T-cell (primary cell): ENCODE data around the gene ARAP3. TPM values are rescaled to one million over a fixed set of nuclear protein-coding genes. Genes with fewer than 3 reads are reported as not detected.
A peak's percentile ranks its signal among the peaks of the same experiment; 100 is the strongest.

Source experiments
- ATAC-seq, 4 experiments: fragments of 200-7000 bp in 3 of 4; fragments of 150-1000 bp in 1 of 4; cut with Tn5 transposase; replicated peaks in 1 of 4; 1 replicate in 3 of 4; 2 replicates in 1 of 4; pipeline ENCODE4 v1.10.0; 2021; ENCODE audit warnings: moderate library complexity in 3 of 4, mild to moderate bottlenecking in 2 of 4, moderate number of reproducible peaks in 1 of 4
- CTCF ChIA-PET, 2 donors: fragments of 300-600 bp; sonication (Branson Sonifier 250); formaldehyde crosslinking; loops; one replicate each; lab custom pipeline; 2022; ENCODE audit warnings: antibody characterized with exemption in 2 of 2; lab: Charles Lee
- POLR2A ChIA-PET, 2 donors: fragments of 300-600 bp; sonication (Branson Sonifier 250); formaldehyde crosslinking; loops; one replicate each; lab custom pipeline; 2022; ENCODE audit warnings: antibody characterized with exemption in 2 of 2; lab: Charles Lee
- DNase-seq, 35 experiments: peaks; one replicate each; pipeline versions ENCODE4 v3.0.0 to v3.0.0-alpha.2; 2013 to 2023
- H3K27ac ChIP-seq: one replicate; pipeline ENCODE4 v1.5.1; 2013; ENCODE audit warnings: low read length
- H3K27me3 ChIP-seq, 2 experiments: replicated peaks in 1 of 2; 1 replicate in 1 of 2; 2 replicates in 1 of 2; pipeline versions ENCODE4 v1.6.1 to v1.7.0; 2013; ENCODE audit warnings: low read length in 1 of 2, mixed read lengths in 1 of 2; ENCODE audit not compliant: control insufficient read depth in 2 of 2, insufficient read depth in 2 of 2; ENCODE audit errors: extremely low read depth in 1 of 2
- H3K36me3 ChIP-seq, 2 donors: 1 replicate in 1 of 2; 2 replicates in 1 of 2; pipeline versions ENCODE4 v1.6.1 to v1.7.0; 2013; ENCODE audit warnings: low read length in 1 of 2; ENCODE audit not compliant: control insufficient read depth in 2 of 2, insufficient read depth in 1 of 2; ENCODE audit errors: extremely low read depth in 1 of 2
- H3K4me1 ChIP-seq, 2 experiments: 1 replicate in 1 of 2; 2 replicates in 1 of 2; pipeline versions ENCODE4 v1.6.1 to v1.7.0; 2013; ENCODE audit warnings: low read length in 2 of 2, mixed read lengths in 1 of 2; ENCODE audit not compliant: insufficient read depth in 2 of 2, control insufficient read depth in 1 of 2; ENCODE audit errors: extremely low read depth in 1 of 2
- H3K4me3 ChIP-seq, 2 donors: 1 replicate in 1 of 2; 2 replicates in 1 of 2; pipeline versions ENCODE4 v1.5.1 to v1.7.0; 2013; ENCODE audit warnings: mild to moderate bottlenecking in 2 of 2, low read length in 1 of 2, moderate library complexity in 1 of 2; ENCODE audit not compliant: control insufficient read depth in 1 of 2; ENCODE audit errors: extremely low read depth in 1 of 2
- H3K9me3 ChIP-seq: 2 replicates; pipeline ENCODE4 v1.7.0; 2013
- H3K27ac Mint-ChIP-seq, 2 donors: one replicate each; pipeline ENCODE4 v1.8.0; 2020 to 2021; ENCODE audit warnings: mild to moderate bottlenecking in 2 of 2, mixed read lengths in 2 of 2
- H3K27me3 Mint-ChIP-seq, 2 donors: one replicate each; pipeline ENCODE4 v1.8.0; 2021 to 2022; ENCODE audit warnings: mixed read lengths in 2 of 2
- H3K36me3 Mint-ChIP-seq: one replicate; pipeline ENCODE4 v1.8.0; 2021; ENCODE audit warnings: mixed read lengths
- H3K4me1 Mint-ChIP-seq, 3 donors: one replicate each; pipeline ENCODE4 v1.8.0; 2020 to 2022; ENCODE audit warnings: mixed read lengths in 3 of 3, mild to moderate bottlenecking in 1 of 3
- H3K4me3 Mint-ChIP-seq, 3 donors: one replicate each; pipeline ENCODE4 v1.8.0; 2020 to 2022; ENCODE audit warnings: mild to moderate bottlenecking in 3 of 3, mixed read lengths in 3 of 3, moderate library complexity in 3 of 3
- H3K9me3 Mint-ChIP-seq, 3 donors: one replicate each; pipeline ENCODE4 v1.8.0; 2020 to 2022; ENCODE audit warnings: mixed read lengths in 3 of 3
- WGBS: methylation state at CpG from one replicate; pipeline ENCODE4 v1.1.5; 2013; ENCODE audit warnings: missing lambda C conversion rate; ENCODE audit not compliant: insufficient coverage; 5-methylcytosine and 5-hydroxymethylcytosine counted together
- total RNA-seq, 35 experiments: library from RNA in 6 of 35; stranded (reverse) in 6 of 35; fragments of 120-200 nt in 1 of 35; gene quantifications; one replicate each; pipeline versions ENCODE4 v1.2.1 to v1.2.4 and lab custom pipeline; 2013 to 2026

Gene ARAP3
- total RNA-seq, 5 donors from 2014 or later (not counting 1 experiment from before 2014, with no cell fraction given) = 1.2 to 25.6 (median 20.5) TPM

DNA sequence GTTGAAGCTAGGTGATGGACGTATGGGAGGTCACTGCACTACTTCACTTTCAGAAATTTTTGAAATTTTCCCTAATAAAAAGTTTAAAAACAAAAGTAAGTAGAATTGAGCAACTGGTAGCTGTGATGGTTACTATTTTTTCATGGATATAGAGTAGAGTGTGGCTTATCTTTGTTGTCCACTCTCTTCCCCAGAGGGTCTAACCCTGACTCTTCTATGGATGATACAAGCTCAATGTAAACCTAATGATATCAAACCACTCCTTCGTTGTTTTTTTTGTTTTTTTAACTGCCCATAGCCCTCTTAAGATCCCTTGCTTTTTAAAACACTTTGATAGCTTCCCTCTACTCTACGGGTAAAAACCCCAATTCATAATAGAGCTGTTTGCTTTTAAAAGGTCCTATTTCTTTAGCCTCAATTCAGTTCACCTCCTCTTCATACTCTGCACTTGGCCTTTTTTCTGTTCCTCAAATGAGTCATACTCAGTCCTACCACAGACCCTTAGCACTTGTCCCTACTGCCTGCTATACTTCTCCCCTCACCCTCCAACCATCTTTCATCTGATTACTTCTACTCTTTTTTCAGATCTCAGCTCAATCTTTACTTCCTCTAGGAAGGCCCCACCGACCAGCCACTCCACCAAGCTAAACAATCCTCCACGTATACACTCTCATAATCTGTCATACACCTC is 48.0 kb downstream of the ARAP3 start:
- H3K27ac ChIP-seq = no peak overlapping the region
- ATAC-seq (no peak), DNase-seq (no peak)
- peak overlapping the region in 2 of 3 donors; percentile 7 to 84 for H3K4me3 Mint-ChIP-seq
- ChIA-PET CTCF (interaction anchor here (0.5 to 6.1 kb wide), 11 partner anchors 16 to 292 kb away, joined by 3 to 62 read pairs (median 4); partner anchors contain the start of gene DIAPH1 (in 1 of the 2)), POLR2A (interaction anchor here (0.6 to 0.8 kb wide), 4 partner anchors 10 to 1090 kb away, joined by 3 to 11 read pairs (median 6); no protein-coding TSS in a partner anchor)
- peaks cover 9 to 36% of the 10 kb centered on the region in 2 donors for H3K36me3 ChIP-seq
- H3K27me3 Mint-ChIP-seq = no peaks in the 10 kb centered on the region
- peaks cover 19% of the 10 kb centered on the region for H3K36me3 Mint-ChIP-seq
- 39% methylated on average over 3 of the region's 5 CpGs for WGBS
- peak overlapping the region; percentile 26 to 54 for H3K27ac Mint-ChIP-seq
- no peaks in the 10 kb centered on the region for H3K9me3 ChIP-seq
- H3K4me3 ChIP-seq = no peak overlapping the region
- H3K27me3 ChIP-seq = no peaks in the 10 kb centered on the region
- peaks cover 46 to 54% (median 48%) of the 10 kb centered on the region in 3 donors for H3K4me1 Mint-ChIP-seq
- peaks cover 7 to 40% of the 10 kb centered on the region in 2 experiments for H3K4me1 ChIP-seq
- H3K9me3 Mint-ChIP-seq = no peaks in the 10 kb centered on the region

DNA sequence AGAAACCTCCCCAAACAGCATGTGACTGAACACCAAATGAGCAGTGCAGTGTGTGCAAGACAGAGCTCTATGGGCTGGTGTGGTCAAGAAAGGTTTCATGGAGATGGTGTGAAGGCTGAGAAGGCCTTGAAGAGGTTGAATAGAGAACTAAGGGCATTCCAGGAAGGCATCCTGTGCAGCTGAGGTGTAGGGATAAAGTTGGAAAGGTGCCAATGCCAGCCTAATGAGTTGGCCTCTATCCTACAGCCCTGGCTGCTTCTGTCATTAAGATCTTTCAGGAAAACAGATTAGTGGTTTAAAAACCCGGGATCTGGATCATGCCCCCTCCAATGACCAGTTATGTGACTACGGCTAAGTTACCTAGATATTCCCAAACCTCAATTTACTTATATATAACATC is 49.4 kb downstream of the ARAP3 start:
- no peak overlapping the region for H3K27ac Mint-ChIP-seq
- no peaks in the 10 kb centered on the region for H3K27me3 ChIP-seq
- H3K36me3 Mint-ChIP-seq = peaks cover 32% of the 10 kb centered on the region
- no peak overlapping the region for H3K27ac ChIP-seq
- ChIA-PET POLR2A (no interaction called here), CTCF (interaction anchor here (0.5 to 6.1 kb wide), 6 partner anchors 15 to 69 kb away, joined by 3 to 62 read pairs (median 5); partner anchors contain the start of gene DIAPH1 (in 1 of the 2))
- peaks cover 14 to 50% of the 10 kb centered on the region in 2 donors for H3K36me3 ChIP-seq
- no peak for DNase-seq
- H3K9me3 ChIP-seq = no peaks in the 10 kb centered on the region
- no peak overlapping the region for H3K4me3 Mint-ChIP-seq
- peaks cover 39 to 44% (median 40%) of the 10 kb centered on the region in 3 donors for H3K4me1 Mint-ChIP-seq
- H3K4me1 ChIP-seq = peaks cover 7 to 28% of the 10 kb centered on the region in 2 experiments
- H3K27me3 Mint-ChIP-seq = no peaks in the 10 kb centered on the region
- ATAC-seq = no peak
- no peak overlapping the region for H3K4me3 ChIP-seq
- no peaks in the 10 kb centered on the region for H3K9me3 Mint-ChIP-seq
- no CpG with 5 or more reads among the region's 2 CpGs for WGBS

DNA sequence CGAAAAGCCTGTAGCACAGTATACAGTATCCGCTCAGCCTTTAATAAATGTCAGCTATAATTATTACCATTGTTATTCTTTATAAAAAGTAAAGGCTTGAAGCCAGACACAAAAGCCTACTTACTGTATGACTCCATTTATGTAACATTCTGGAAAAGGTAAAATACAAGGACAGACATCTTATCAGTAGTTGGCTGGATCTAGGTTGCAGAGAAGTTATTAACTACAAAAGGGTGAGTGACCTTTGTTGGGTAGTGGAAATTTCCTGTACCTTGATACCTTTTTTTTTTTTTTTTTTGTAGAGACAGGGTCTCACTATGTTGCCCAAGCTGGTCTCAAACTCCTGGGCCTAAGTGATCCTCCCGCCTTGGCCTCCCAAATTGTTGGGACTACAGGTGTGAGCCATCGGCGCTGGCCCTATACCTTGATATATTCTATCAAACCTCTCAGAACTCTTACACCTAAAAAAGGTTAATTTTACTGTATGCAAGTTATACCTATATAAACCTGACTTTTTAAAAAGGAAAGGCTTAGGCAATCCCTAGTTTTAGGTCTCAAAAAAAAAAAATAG is 51.4 kb downstream of the ARAP3 start:
- CTCF ChIA-PET = interaction anchor here (0.6 to 2.4 kb wide), 6 partner anchors 10 to 250 kb away, joined by 3 to 11 read pairs (median 6); partner anchors contain the start of gene DIAPH1 (in 1 of the 2)

GRCh38 chr5:141628175-141628788 is 53.7 kb downstream of the ARAP3 start:
- Histone ChIP-seq H3K27ac (no peak overlapping the region), H3K9me3 (no peaks in the 10 kb centered on the region), H3K27me3 (no peaks in the 10 kb centered on the region), H3K4me3 (no peak overlapping the region), H3K36me3 (peaks cover 14 to 76% of the 10 kb centered on the region in 2 donors), H3K4me1 (peaks cover 3 to 7% of the 10 kb centered on the region in 2 experiments)
- H3K4me1 Mint-ChIP-seq = peaks cover 18 to 26% (median 21%) of the 10 kb centered on the region in 3 donors
- peak overlapping the region in 1 of 2 donors; percentile 39 for H3K27ac Mint-ChIP-seq
- ChIA-PET POLR2A (interaction anchor here in 1 of 2 donors (0.6 kb wide), 2 partner anchors 19 to 38 kb away, joined by 3 to 4 read pairs; no protein-coding TSS in a partner anchor), CTCF (interaction anchor here in 1 of 2 donors (1.5 kb wide), 1 partner anchor 36 kb away, joined by 6 read pairs; no protein-coding TSS in a partner anchor)
- DNase-seq (no peak), ATAC-seq (no peak)
- H3K4me3 Mint-ChIP-seq = no peak overlapping the region
- H3K9me3 Mint-ChIP-seq = no peaks in the 10 kb centered on the region
- H3K27me3 Mint-ChIP-seq = no peaks in the 10 kb centered on the region
- no CpG with 5 or more reads among the region's 6 CpGs for WGBS
- peaks cover 56% of the 10 kb centered on the region for H3K36me3 Mint-ChIP-seq

More for the DNA sequence above, 51.4 kb downstream of the ARAP3 start:
- Histone ChIP-seq H3K4me3 (no peak overlapping the region), H3K36me3 (peaks cover 14 to 62% of the 10 kb centered on the region in 2 donors), H3K27me3 (no peaks in the 10 kb centered on the region), H3K9me3 (no peaks in the 10 kb centered on the region), H3K4me1 (peaks cover under 1 to 16% of the 10 kb centered on the region in 2 experiments), H3K27ac (no peak overlapping the region)
- Mint-ChIP-seq H3K4me1 (peaks cover 32 to 37% (median 33%) of the 10 kb centered on the region in 3 donors), H3K9me3 (no peaks in the 10 kb centered on the region), H3K27ac (no peak overlapping the region), H3K4me3 (no peak overlapping the region), H3K27me3 (no peaks in the 10 kb centered on the region), H3K36me3 (peaks cover 43% of the 10 kb centered on the region)
- ATAC-seq = no peak
- POLR2A ChIA-PET = no interaction called here
- no peak for DNase-seq
- no CpG with 5 or more reads among the region's 5 CpGs for WGBS

DNA sequence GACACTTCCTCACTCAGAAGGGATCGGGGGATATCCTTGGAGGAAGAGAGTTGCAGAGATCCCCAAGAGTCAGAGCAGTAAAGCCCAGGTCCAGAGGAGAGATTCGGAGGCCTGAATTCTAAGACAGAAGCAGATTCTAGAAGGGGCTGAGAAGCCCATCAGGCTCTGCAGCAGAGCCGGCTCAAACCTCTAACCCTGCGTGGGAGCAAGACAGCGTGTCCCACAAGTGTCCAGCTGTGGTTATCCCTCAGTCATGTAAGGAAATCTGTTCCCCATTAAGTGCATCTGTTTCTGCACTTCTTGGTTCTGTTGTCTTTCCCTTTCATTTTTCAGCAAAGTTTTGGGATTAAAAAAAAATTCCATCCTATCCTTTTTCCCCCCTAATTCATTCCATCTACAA is 58.4 kb downstream of the ARAP3 start:
- H3K36me3 ChIP-seq = peaks cover 5 to 67% of the 10 kb centered on the region in 2 donors
- peaks cover 49% of the 10 kb centered on the region for H3K36me3 Mint-ChIP-seq
- no peaks in the 10 kb centered on the region for H3K27me3 ChIP-seq
- no peak for ATAC-seq
- H3K4me3 Mint-ChIP-seq = no peak overlapping the region
- no peaks in the 10 kb centered on the region for H3K9me3 ChIP-seq
- H3K27me3 Mint-ChIP-seq = no peaks in the 10 kb centered on the region
- CTCF ChIA-PET = interaction anchor here (0.6 to 14.5 kb wide), 6 partner anchors 19 to 145 kb away, joined by 3 to 514 read pairs (median 5); no protein-coding TSS in a partner anchor
- DNase-seq = no peak
- H3K27ac Mint-ChIP-seq = peak overlapping the region; percentile 81 to 87
- H3K4me1 Mint-ChIP-seq = peaks cover 15 to 25% (median 23%) of the 10 kb centered on the region in 3 donors
- H3K4me1 ChIP-seq = peaks cover 9 to 15% of the 10 kb centered on the region in 2 experiments
- POLR2A ChIA-PET = interaction anchor here (0.6 to 1.3 kb wide), 5 partner anchors 10 to 51 kb away, joined by 3 to 23 read pairs (median 6); partner anchors contain the start of gene RELL2 (in 1 of the 2)
- no peaks in the 10 kb centered on the region for H3K9me3 Mint-ChIP-seq
- 90% methylated on average over 4 of the region's 5 CpGs for WGBS
- no peak overlapping the region for H3K4me3 ChIP-seq
- H3K27ac ChIP-seq = peak overlapping the region; percentile 21
